IPS-NIHi7 (cell line): ENCODE results near the gene GOLGA6B.
"Not testable (repeated sequence)": the region's sequence is repeated elsewhere in the genome, so short reads cannot be mapped to it uniquely, and the experiment has no call there.

ENCODE experiments used
- DNase-seq: peaks from one replicate; pipeline ENCODE4 v3.0.0; 2012; ENCODE audit warnings: mixed read lengths; ENCODE audit errors: extremely low spot score

Gene GOLGA6B

DNA sequence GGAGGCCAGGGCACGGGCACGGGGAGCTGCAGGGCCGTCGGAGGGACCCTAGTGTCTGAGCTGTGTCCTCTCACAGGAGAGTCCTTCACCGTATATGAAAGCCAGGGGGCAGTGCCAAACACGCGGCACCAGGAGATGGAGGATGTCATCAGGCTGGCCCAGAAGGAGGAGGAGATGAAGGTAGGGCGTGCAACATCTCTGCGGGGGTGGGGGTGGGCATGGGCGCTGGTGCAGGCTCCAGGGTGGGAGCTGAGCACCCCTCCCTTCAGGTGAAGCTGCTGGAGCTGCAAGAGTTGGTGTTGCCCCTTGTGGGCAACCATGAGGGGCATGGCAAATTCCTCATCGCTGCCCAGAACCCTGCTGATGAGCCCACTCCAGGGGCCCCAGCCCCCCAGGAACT, 11.2 kb downstream of the GOLGA6B start:
- DNase-seq: not testable (repeated sequence)

GRCh38 chr15:72669803-72670202, 15.3 kb downstream of the GOLGA6B start:
- DNase-seq: not testable (repeated sequence)

DNA sequence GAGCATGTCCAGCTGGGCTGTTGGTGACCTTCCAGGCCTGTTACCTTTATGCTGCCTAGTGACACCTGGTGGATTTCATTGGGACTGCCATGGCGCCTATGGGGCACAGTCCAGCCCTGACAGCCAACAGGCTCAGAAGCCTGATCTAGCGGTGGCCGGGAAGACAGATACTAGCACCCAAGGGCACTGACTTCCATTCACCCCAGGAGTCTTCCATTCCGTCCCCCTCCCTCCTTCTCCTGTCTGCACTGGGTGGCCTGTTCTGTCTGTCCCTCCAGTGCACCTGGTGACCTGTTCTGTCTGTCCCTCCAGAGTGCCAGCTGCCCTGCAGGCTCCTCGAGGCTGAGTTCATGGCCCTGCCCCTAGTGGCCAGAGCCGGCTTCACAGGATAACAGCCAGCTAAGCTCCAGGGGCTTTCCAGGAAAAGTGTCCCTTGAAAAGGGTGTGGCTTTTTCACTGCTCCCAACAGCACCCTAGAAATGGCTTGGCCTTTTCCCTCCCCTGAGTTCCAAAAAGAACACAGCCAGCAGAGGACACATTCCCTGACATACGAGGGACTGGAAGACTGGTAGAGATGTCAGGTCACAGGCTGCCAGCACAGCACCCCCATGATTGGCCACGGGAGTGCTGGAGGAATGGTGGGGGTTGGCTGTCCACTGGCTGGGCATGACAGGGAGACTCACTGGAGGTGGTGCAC, 16.3 kb downstream of the GOLGA6B start:
- peak; percentile 70 for DNase-seq

DNA sequence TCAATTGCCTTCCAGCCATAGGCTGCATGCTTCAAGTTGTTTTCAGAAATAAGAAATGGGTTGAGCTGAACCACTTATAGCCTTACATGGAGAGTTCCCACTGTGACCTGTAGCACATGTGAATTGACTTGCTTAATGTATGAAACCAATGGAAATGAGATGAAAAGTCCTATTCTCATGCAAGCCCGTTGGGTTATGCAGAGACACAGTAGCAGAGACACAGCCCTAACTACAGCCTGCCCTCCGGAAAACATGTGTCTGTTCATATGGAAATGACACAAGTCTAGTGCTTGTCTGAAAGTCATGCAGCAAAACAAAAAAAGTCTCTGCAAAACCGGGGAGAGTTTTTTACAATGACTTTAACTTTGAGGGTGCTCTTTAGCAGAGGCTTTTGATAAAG, 17.0 kb downstream of the GOLGA6B start:
- no peak for DNase-seq

- no peak for DNase-seq
These were observed 22.3 kb downstream of the GOLGA6B start for GRCh38 chr15:72676838-72677237.

DNA sequence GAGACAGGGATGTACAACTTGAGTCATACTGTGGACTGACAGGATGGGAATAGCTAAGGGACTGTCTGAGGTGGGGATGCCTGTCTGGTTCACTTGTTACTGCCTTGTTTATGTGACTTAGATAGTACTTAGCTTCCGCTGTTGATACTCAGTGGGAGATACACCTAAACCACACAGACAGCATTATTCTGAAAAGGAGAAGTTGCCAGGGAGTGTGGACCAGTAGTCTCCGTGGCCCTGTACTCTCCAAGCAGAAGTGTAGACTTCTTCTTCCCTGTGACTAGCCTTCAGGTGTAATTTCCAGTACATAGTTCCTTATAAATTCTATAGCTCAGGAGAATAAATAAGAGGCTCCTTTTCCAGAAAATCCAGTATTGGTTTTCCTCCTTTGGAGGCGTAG, 26.4 kb downstream of the GOLGA6B start:
- DNase-seq: no peak

DNA sequence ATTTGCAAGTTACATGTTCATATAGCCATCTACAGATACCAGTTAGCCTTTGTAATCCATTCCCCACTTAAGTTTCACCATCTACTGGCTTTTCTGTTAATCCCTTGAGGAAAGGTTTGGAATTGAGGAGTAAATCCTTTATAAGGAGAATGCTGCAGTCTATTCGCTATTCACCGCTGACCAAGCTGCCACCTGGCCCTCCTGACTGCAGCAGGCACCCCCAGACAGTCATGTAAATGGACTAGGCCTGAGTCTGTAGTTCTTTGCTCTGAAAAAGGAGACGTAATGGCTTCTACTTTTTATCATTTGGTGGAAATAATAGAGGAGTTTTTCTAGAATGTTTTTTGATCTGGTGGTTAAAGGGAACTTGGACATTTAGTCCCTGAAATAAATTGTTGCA, 28.3 kb downstream of the GOLGA6B start:
- no peak for DNase-seq

GRCh38 chr15:72685301-72685924, 30.9 kb downstream of the GOLGA6B start:
- no peak for DNase-seq

GRCh38 chr15:72685925-72686794, 31.7 kb downstream of the GOLGA6B start, which contains the start of the genes BBS4 and HIGD2B:
TSS of gene BBS4 (plus strand) at chr15:72686207. CDS start at chr15:72686228, 21 bp downstream.
TSS of gene HIGD2B (minus strand) at chr15:72686182. CDS start at chr15:72676374, 9,808 bp downstream.
- DNase-seq: peak; percentile 84

GRCh38 chr15:72688697-72689096, 34.2 kb downstream of the GOLGA6B start:
- DNase-seq: no peak

GRCh38 chr15:72690938-72691337, 36.4 kb downstream of the GOLGA6B start:
- no peak for DNase-seq

GRCh38 chr15:72698938-72699337, 44.4 kb downstream of the GOLGA6B start:
- no peak for DNase-seq

GRCh38 chr15:72700076-72700475, 45.6 kb downstream of the GOLGA6B start:
- no peak for DNase-seq

- DNase-seq: no peak
These were observed 51.8 kb downstream of the GOLGA6B start for GRCh38 chr15:72706266-72706665.

- DNase-seq: not testable (repeated sequence)
These were observed 54.2 kb downstream of the GOLGA6B start for GRCh38 chr15:72708551-72709303.
